ENCODE measurements around the gene ARIH2. TPM values are rescaled to one million over a fixed set of nuclear protein-coding genes. Genes with fewer than 3 reads are reported as not detected.

Gene ARIH2
- total and polyA plus RNA-seq, 9 of the 15 experiments (the other 6 are each of a cell fraction or from before 2014, with no cell fraction given): 27.0 to 120 (median 108) TPM

GRCh38 chr3:49017971-49018706 is 99.5 kb downstream of the ARIH2 start, which contains the start of gene DALRD3:
DALRD3 (minus strand) TSS chr3:49018580; CDS start chr3:49018564, 16 bp downstream.
- 1% methylated on average over 51 of the region's 85 CpGs for WGBS (ENCODE audit: insufficient coverage, low coverage, missing lambda C conversion rate)
- TF ChIP-seq C11orf30 (IDR thresholded peaks at IDR 0.05; ENCODE audit: low read depth) (peak; percentile 56), BACH1 (tag; IDR thresholded peaks at IDR 0.05) (no peak), GTF3C2 (IDR thresholded peaks at IDR 0.05; ENCODE audit: borderline replicate concordance, extremely low read depth, insufficient read length) (no peak), ZBTB5 (IDR thresholded peaks at IDR 0.05) (no peak), ZNF140 (CRISPR knock-in tag; IDR thresholded peaks at IDR 0.05) (no peak), MAZ (CRISPR knock-in tag; conservative IDR thresholded peaks at IDR 0.05 in 1 of 2, IDR thresholded peaks at IDR 0.05 in 1 of 2) (peak in 1 of 2 experiments; percentile 43; a peak in 3 of 4 replicates), ZNF143 (CRISPR knock-in tag; IDR thresholded peaks at IDR 0.05) (no peak), CHD2 (IDR thresholded peaks at IDR 0.05; ENCODE audit: low read depth, low read length) (no peak), SMAD2 (IDR thresholded peaks at IDR 0.05; ENCODE audit: low read depth, low read length) (no peak), DIDO1 (tag; IDR thresholded peaks at IDR 0.05; ENCODE audit: low read depth) (no peak), ERF (CRISPR knock-in tag; IDR thresholded peaks at IDR 0.05) (0 out of 2 replicates have a peak, but pooled peaks have one; percentile 41), HDAC8 (tag; IDR thresholded peaks at IDR 0.05) (no peak)

More at GRCh38 chr3:49017971-49018706, 99.5 kb downstream of the ARIH2 start, which contains the start of gene DALRD3:
- Histone ChIP-seq H3K4me2 (ENCODE audit: insufficient read depth, low read length) (peak within 1 kb of the TSS; percentile 92), H4K20me1 (replicated peaks; ENCODE audit: control insufficient read depth, insufficient read depth, low read length) (peaks cover 20% of the 10 kb centered on the region; the same call in 1 of the 2 replicates), H3K27ac (ENCODE audit: extremely low read depth, low read depth, low read length) (peak within 1 kb of the TSS; percentile 99), H3K4me3 (peak within 1 kb of the TSS; percentile 74), H3K79me2 (ENCODE audit: control insufficient read depth, insufficient read depth, low read length) (peaks cover 55% of the 10 kb centered on the region), H3K9ac (ENCODE audit: insufficient read depth in 1 of 2, low read depth in 2 of 2, low read length in 2 of 2) (peak within 1 kb of the TSS; percentile 91 to 98), H3K27me3 (ENCODE audit: control insufficient read depth in 2 of 2, insufficient read depth in 2 of 2, low read length in 2 of 2) (no peaks in the 10 kb centered on the region), H3K9me3 (replicated peaks; ENCODE audit: control insufficient read depth, insufficient read depth, low read depth, low read length) (no peaks in the 10 kb centered on the region), H3K9me1 (ENCODE audit: control insufficient read depth, insufficient read depth, low read length) (peaks cover 3% of the 10 kb centered on the region), H2AFZ (ENCODE audit: low read depth, low read length) (peak within 1 kb of the TSS; percentile 63), H3K4me1 (replicated peaks in 1 of 2; ENCODE audit: control insufficient read depth in 2 of 2, insufficient read depth in 2 of 2, low read length in 2 of 2) (peaks cover 8 to 51% of the 10 kb centered on the region in 2 experiments; a peak in 4 of 5 replicates), H3K36me3 (ENCODE audit: control insufficient read depth, insufficient read depth, low read length) (peaks cover 42% of the 10 kb centered on the region; the same call in 2 of the 3 replicates)
- in situ Hi-C loops (cut with MboI) (no loop called here), intact Hi-C loops (cut with micrococcal nuclease) (no loop called here)
- CTCF ChIA-PET (ENCODE audit: low intra/inter-chr PET ratio): interaction anchor here (0.5 kb wide), 1 partner anchor 430 kb away, joined by 3 read pairs; no protein-coding TSS in a partner anchor
- BruUV-seq (replicated peaks): no TSS peak
- POLR2A ChIA-PET: interaction anchor here (0.6 to 8.4 kb wide), 7 partner anchors 10 to 1264 kb away, joined by 3 to 104 read pairs (median 4); partner anchors contain the start of genes IMPDH2, QRICH1 and WDR6
- DNase-seq (ENCODE audit: extremely low read depth in 1 of 4, low spot score in 3 of 4) (peak; percentile 60 to 89 (median 72)), FAIRE-seq (peak; percentile 23), ATAC-seq (peak; percentile 43)
